RKO (cell line): Measurements from ENCODE around the gene UBASH3A.

Experiments
- DNase-seq: peaks from one replicate; pipeline ENCODE4 v3.0.0-alpha.2; 2016; ENCODE audit warnings: low spot score

UBASH3A gene

GRCh38 chr21:42374864-42375499, 28.7 kb upstream of the UBASH3A start:
- DNase-seq = no peak

- no peak for DNase-seq
Observed at GRCh38 chr21:42375506-42375905, 28.2 kb upstream of the UBASH3A start.

GRCh38 chr21:42375966-42376337, 27.8 kb upstream of the UBASH3A start:
- no peak for DNase-seq

GRCh38 chr21:42376338-42376982, 27.2 kb upstream of the UBASH3A start:
- no peak for DNase-seq

GRCh38 chr21:42377211-42377950, 26.3 kb upstream of the UBASH3A start:
- DNase-seq = no peak

GRCh38 chr21:42377951-42378340, 25.8 kb upstream of the UBASH3A start:
- DNase-seq = no peak

- no peak for DNase-seq
Observed at GRCh38 chr21:42378418-42378817, 25.3 kb upstream of the UBASH3A start.

- no peak for DNase-seq
Observed at GRCh38 chr21:42379426-42380215, 24.1 kb upstream of the UBASH3A start.

GRCh38 chr21:42381347-42381984, 22.2 kb upstream of the UBASH3A start:
- DNase-seq = peak; percentile 47

- no peak for DNase-seq
Observed at GRCh38 chr21:42382915-42383314, 20.8 kb upstream of the UBASH3A start.

GRCh38 chr21:42383331-42383730, 20.4 kb upstream of the UBASH3A start:
- no peak for DNase-seq

GRCh38 chr21:42384156-42384945, 19.4 kb upstream of the UBASH3A start:
- no peak for DNase-seq

- no peak for DNase-seq
Observed at GRCh38 chr21:42384989-42385388, 18.7 kb upstream of the UBASH3A start.

- DNase-seq = no peak
Observed at GRCh38 chr21:42385619-42386018, 18.1 kb upstream of the UBASH3A start.

GRCh38 chr21:42386034-42386591, 17.6 kb upstream of the UBASH3A start:
- no peak for DNase-seq

GRCh38 chr21:42387164-42387563, 16.5 kb upstream of the UBASH3A start:
- DNase-seq = no peak

- DNase-seq = no peak
Observed at GRCh38 chr21:42387843-42388340, 15.8 kb upstream of the UBASH3A start.

GRCh38 chr21:42388740-42389448, 14.8 kb upstream of the UBASH3A start:
- no peak for DNase-seq

GRCh38 chr21:42389449-42389835, 14.3 kb upstream of the UBASH3A start:
- DNase-seq = no peak

GRCh38 chr21:42390193-42390592, 13.5 kb upstream of the UBASH3A start:
- DNase-seq = no peak
